GM13976 (cell line): ENCODE data around the gene PDGFRB.

Source experiments
- DNase-seq: peaks from one replicate; pipeline ENCODE4 v3.0.0; 2012; ENCODE audit warnings: low spot score
- in situ Hi-C: fragments of 300-500 bp; cut with MboI; formaldehyde crosslinking; loops from one replicate; pipeline ENCODE4 v1.12.0; 2022; ENCODE audit warnings: low sequenced_read_pairs, mixed read lengths, inconsistent platforms; ENCODE audit not compliant: unreplicated experiment
- TF ChIP-seq, protein P1 (sequence below): IDR thresholded peaks from 2 replicates; pipeline ENCODE4 v1.5.1; 2012; ENCODE audit warnings: borderline replicate concordance, mild to moderate bottlenecking; ENCODE audit not compliant: insufficient read depth; ENCODE audit errors: extremely low read depth, missing control alignments, control extremely low read depth

The PDGFRB gene

DNA sequence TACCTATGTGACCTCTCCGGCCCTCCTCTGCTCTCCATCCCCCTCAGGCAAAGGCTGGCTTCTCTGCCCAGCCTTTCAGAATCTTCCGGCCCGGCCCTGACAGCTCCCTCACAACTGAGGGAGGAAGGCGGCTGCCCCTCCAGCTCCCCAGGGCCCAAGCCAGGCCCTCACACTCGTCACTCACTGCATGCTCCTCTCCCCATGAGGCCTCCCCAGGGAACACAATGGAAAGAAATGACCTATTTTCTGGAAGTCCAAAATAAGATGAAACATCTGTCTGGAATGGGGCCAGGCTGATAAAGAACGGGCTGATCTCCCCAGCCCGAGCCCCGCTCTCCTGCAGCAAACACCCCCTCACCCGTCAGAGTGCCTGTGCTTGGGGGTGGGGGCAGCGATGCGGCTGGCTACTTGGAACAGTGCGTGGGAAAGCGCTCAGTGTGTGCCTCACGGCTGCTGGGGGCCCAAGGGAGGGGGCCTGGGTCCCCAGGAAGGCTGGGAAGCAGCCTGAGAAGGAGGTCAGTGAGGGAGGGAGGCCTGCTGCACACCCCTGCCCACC is 11.3 kb downstream of the PDGFRB start:
- TF ChIP-seq, protein P1, sequence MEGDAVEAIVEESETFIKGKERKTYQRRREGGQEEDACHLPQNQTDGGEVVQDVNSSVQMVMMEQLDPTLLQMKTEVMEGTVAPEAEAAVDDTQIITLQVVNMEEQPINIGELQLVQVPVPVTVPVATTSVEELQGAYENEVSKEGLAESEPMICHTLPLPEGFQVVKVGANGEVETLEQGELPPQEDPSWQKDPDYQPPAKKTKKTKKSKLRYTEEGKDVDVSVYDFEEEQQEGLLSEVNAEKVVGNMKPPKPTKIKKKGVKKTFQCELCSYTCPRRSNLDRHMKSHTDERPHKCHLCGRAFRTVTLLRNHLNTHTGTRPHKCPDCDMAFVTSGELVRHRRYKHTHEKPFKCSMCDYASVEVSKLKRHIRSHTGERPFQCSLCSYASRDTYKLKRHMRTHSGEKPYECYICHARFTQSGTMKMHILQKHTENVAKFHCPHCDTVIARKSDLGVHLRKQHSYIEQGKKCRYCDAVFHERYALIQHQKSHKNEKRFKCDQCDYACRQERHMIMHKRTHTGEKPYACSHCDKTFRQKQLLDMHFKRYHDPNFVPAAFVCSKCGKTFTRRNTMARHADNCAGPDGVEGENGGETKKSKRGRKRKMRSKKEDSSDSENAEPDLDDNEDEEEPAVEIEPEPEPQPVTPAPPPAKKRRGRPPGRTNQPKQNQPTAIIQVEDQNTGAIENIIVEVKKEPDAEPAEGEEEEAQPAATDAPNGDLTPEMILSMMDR = no peak
- no peak for DNase-seq
- in situ Hi-C loops = no loop called here

DNA sequence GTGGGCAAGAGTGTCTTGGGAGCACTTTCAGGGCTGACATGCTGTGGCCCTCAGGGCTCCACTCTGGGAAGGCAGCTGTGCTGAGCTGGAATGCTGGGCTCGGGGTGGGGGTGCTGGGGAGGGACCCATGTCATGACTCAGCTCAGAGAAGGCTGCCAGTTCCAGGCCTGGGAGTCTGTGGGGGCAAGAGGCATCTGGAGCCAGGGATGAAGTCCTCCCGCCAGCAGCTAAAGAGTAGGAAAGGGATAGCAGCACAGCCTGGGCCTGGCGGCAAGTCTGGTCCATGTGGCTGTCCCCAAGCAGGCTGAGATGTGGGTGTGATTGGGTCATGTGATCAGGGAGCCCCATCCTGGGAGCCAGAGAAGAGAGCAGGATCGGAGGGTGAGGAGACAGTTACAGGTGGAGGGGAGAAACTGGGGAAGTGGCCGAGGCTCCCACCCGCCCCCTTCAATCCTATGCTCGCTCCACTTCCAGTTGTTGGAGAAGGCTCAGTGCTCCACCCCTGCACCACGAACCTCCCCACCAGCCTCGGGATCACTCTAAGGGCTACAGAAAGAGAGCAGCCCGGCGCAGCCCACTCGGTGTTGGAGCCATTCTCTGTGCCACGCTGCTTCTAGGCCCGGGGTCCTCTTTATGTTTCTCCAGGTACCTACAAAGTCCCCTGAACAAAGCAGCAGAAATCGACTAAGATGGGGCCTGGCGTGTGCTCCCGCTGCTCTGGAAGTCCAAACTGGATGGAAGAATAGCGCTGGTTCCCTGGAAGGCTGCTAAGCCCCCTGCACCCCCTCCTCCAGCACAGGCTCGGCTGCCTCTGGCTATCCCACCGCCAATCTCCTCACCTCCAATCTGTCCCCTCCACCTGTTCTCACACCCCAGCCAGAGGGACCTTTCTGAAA is 12.0 kb downstream of the PDGFRB start:
- TF ChIP-seq, protein P1 = no peak
- in situ Hi-C loops = no loop called here
- no peak for DNase-seq

DNA sequence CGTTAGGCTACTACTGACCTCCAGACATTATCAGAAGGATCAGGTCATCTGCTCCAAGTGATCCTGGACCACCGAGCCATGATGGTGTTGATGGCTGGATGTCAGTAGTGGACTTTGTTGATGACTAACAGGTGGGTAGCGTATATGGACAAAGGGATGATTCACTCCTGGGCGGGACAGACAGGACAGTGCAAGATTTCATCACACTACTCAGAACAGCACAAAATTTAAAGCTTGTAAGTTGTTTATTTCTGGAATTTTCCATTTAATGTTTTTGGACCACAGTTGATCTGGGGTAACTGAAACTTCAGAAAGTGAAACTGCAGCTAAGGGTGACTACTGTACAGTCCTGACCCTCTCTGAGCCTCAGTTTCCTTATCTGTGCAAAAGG is 12.7 kb downstream of the PDGFRB start:
- TF ChIP-seq, protein P1 = no peak
- no peak for DNase-seq
- in situ Hi-C loops = no loop called here

DNA sequence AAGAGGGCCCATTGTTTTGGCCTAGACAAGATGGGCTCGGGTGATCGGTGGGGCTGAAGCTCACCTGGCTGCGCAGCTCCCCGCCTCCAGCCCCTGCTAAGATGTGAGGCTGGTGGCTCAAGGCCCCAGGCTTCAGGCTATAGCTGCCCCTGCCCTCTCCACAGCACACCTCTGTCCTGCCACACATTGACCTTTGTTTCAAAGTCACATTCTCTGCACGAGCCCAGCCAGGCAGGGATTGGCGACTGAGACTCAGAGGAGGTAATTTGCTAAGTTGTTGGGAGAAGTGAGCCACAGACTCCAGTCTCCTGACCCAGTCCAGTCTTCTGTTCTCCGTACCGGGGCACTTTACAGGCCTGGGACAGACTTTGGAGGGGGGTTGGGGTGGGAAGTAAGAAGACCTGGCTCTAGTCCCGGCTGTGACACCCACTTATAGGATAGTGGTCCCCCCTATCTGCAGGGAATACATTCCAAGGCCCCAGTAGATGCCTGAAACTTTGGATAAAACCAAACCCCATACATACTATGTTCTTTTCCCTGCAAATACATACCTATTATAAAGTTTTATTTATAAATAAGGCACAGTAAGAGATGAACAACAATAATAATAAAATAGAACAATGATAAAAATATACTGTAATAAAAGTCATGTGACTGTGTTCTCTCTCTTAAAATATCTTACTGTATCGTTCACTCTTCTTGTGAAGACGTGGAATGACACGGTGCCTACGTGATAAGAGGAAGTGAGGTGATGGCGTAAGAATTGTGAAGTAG is 13.3 kb downstream of the PDGFRB start:
- DNase-seq = no peak
- in situ Hi-C loops = no loop called here
- TF ChIP-seq, protein P1 = no peak

DNA sequence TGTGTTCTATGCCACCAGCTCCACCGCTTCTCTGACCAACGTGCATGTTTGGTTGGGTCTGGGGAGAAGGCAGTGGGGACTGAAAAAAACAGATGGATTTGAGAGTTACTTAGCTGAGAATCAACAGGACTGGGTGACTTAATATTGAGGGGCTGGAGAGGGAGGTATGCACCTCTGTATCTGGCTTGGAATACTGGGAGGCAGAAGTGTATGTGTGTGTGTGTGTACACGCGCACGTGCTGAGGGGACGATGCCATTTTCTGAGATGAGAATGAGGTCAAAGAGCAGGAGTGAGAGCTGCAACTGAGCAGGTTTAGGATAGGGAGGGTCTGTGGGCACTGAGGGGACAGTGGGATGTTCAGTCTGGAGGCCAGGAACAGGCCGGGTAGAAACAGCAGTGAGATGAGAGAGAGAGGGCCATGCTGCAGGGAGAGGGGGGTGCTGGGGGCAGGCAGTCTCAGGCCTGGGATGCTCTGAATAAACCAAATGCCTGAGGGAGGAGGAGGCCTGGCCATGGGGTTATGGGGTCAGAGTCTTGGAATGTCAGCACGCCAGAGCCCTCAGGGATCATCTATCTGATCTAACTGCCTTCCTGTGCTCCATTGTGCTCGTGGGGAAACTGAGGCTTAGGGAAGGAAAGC is 14.0 kb downstream of the PDGFRB start:
- no peak for DNase-seq
- TF ChIP-seq, protein P1 = no peak
- in situ Hi-C loops = no loop called here

DNA sequence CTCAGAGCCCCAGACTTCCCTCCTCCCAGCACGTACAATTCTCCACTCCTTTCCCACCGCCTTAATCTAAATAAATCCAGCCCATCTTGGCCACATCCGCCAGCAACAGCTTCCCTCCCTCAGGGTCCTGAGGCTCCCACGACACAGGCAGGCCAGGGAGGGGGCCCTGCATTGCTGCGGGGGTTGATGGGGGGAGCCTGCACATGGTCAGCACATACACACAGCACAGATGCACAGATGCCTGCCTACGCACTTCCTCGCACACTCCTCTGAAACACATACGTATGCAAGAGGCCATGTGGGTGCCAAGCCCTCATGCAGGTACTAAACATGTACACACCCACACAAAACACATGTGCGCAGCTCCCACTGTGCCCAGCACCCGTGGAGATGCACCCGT is 14.8 kb downstream of the PDGFRB start:
- TF ChIP-seq, protein P1 = no peak
- in situ Hi-C loops = no loop called here
- DNase-seq = no peak
